GM12873 (cell line): ENCODE data around the gene MTHFD1L.

Source experiments
- CTCF ChIP-seq: IDR thresholded peaks from 2 replicates; pipeline ENCODE4 v1.5.1; 2012; ENCODE audit warnings: low read depth, mild to moderate bottlenecking, moderate library complexity, low read length, control low read depth; ENCODE audit not compliant: insufficient read depth; ENCODE audit errors: missing control alignments

MTHFD1L gene

GRCh38 chr6:150931405-150931804, 65.9 kb downstream of the MTHFD1L start:
- TF ChIP-seq CTCF = no peak

GRCh38 chr6:150932996-150933395, 67.5 kb downstream of the MTHFD1L start:
- TF ChIP-seq CTCF = no peak

GRCh38 chr6:150934380-150934779, 68.9 kb downstream of the MTHFD1L start:
- TF ChIP-seq CTCF = no peak

GRCh38 chr6:150936021-150936555, 70.6 kb downstream of the MTHFD1L start:
- no peak for TF ChIP-seq CTCF

- TF ChIP-seq CTCF = no peak
Observed at GRCh38 chr6:150937132-150937906, 71.8 kb downstream of the MTHFD1L start.

- no peak for TF ChIP-seq CTCF
Observed at GRCh38 chr6:150939399-150939798, 73.9 kb downstream of the MTHFD1L start.

GRCh38 chr6:150940941-150941340, 75.4 kb downstream of the MTHFD1L start:
- TF ChIP-seq CTCF = no peak
